ENCODE measurements around the gene OVOL3.

Gene OVOL3

DNA sequence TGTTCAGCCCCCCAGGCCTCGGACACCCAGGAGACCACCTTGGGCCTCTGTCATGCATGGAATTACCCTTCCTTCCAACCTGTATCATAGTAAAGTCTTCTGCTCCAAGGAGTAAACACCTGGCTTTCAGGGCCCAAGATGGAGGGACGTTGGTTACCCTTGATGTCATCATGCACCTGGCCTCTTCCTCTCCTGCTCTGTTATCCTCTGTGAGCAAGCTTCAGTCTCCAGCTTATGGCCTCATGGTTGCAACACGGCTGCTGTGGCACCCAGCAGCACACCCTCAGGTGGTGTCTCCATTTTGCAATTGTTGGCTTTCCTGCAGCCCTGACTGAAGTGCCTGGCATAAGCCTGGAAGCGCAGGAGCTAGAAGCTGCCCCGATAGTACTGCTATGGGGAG, 4.0 kb upstream of the OVOL3 start:
- Histone ChIP-seq H3K4me1 (ENCODE audit: control insufficient read depth, low read length) (peaks cover 8% of the 10 kb centered on the region; the same call in 1 of the 2 replicates), H3K9me2 (replicated peaks; ENCODE audit: control insufficient read depth, low read length) (no peaks in the 10 kb centered on the region)

DNA sequence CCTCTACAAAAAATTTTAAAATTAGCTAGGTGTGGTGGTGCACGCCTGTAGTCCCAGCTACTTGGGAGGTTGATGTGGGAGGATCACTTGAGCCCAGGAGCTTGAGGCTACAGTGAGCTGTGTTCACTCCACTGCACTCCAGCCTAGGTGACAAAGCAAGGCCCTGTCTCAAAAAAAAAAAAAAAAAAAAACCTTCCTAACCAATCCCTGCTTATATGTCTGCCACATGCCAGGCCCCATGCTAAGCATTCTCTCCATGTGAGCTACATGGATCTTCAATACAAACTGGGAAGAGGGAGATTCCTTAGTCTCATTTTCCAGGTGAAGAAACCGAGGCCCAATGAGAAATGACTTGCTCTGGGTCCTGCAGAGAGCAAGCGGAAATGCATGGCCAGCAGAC, 2.3 kb upstream of the OVOL3 start:
- Histone ChIP-seq H3K9me2 (replicated peaks; ENCODE audit: control insufficient read depth, low read length) (no peaks in the 10 kb centered on the region), H3F3A (ENCODE audit: control insufficient read depth, insufficient read depth) (no peaks in the 10 kb centered on the region), H4K20me1 (ENCODE audit: control insufficient read depth, insufficient read depth, low read depth, low read length) (no peaks in the 10 kb centered on the region), H3K79me2 (ENCODE audit: control insufficient read depth, low read length) (peaks cover 9% of the 10 kb centered on the region), H3K27ac (ENCODE audit: low read depth, low read length) (no peak overlapping the region), H3K36me3 (ENCODE audit: control insufficient read depth, low read length) (peaks cover 48% of the 10 kb centered on the region), H3K4me3 (ENCODE audit: low read length) (no peak overlapping the region), H3K4me1 (ENCODE audit: control insufficient read depth, low read length) (peaks cover 13% of the 10 kb centered on the region), H3K4me2 (ENCODE audit: low read length) (no peak overlapping the region), H3K9me3 (ENCODE audit: control insufficient read depth, insufficient read depth, low read length) (no peaks in the 10 kb centered on the region), H3K27me3 (ENCODE audit: control insufficient read depth, low read length) (no peaks in the 10 kb centered on the region)
- no peak for TF ChIP-seq EZH2phosphoT487 (IDR thresholded peaks at IDR 0.05; ENCODE audit: borderline replicate concordance, low read length)
- TF ChIP-seq, protein P1, sequence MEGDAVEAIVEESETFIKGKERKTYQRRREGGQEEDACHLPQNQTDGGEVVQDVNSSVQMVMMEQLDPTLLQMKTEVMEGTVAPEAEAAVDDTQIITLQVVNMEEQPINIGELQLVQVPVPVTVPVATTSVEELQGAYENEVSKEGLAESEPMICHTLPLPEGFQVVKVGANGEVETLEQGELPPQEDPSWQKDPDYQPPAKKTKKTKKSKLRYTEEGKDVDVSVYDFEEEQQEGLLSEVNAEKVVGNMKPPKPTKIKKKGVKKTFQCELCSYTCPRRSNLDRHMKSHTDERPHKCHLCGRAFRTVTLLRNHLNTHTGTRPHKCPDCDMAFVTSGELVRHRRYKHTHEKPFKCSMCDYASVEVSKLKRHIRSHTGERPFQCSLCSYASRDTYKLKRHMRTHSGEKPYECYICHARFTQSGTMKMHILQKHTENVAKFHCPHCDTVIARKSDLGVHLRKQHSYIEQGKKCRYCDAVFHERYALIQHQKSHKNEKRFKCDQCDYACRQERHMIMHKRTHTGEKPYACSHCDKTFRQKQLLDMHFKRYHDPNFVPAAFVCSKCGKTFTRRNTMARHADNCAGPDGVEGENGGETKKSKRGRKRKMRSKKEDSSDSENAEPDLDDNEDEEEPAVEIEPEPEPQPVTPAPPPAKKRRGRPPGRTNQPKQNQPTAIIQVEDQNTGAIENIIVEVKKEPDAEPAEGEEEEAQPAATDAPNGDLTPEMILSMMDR (IDR thresholded peaks at IDR 0.05; ENCODE audit: low read depth, low read length, poor library complexity, severe bottlenecking): no peak

More for the DNA sequence above, 4.0 kb upstream of the OVOL3 start:
- Histone ChIP-seq H3K79me2 (ENCODE audit: control insufficient read depth, low read length) (no peaks in the 10 kb centered on the region), H3K4me2 (ENCODE audit: low read length) (no peak overlapping the region), H3K4me3 (ENCODE audit: low read length) (no peak overlapping the region), H4K20me1 (ENCODE audit: control insufficient read depth, insufficient read depth, low read depth, low read length) (no peaks in the 10 kb centered on the region), H3K27ac (ENCODE audit: low read depth, low read length) (no peak overlapping the region), H3K9me3 (ENCODE audit: control insufficient read depth, insufficient read depth, low read length) (no peaks in the 10 kb centered on the region), H3F3A (ENCODE audit: control insufficient read depth, insufficient read depth) (no peaks in the 10 kb centered on the region), H3K36me3 (ENCODE audit: control insufficient read depth, low read length) (peaks cover 49% of the 10 kb centered on the region), H3K27me3 (ENCODE audit: control insufficient read depth, low read length) (no peaks in the 10 kb centered on the region)
- no peak for TF ChIP-seq EZH2phosphoT487 (IDR thresholded peaks at IDR 0.05; ENCODE audit: borderline replicate concordance, low read length)
- TF ChIP-seq, protein P1 (IDR thresholded peaks at IDR 0.05; ENCODE audit: low read depth, low read length, poor library complexity, severe bottlenecking): no peak

DNA sequence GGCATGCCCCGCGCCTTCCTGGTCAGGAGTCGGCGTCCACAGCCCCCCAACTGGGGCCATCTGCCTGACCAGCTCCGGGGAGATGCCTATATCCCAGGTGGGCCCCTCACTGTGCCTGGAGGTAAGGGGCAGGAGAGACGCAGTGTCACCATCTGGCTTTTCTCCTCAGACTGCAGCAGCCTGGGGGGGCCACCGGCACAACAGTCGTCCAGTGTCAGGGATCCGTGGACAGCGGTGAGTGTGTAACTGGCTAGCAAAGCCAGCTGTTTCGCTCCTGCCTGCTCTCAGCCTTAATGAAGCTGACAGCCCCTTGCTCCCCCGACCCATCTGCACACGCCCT, 227 bp downstream of the OVOL3 start:
- peaks cover 40% of the 10 kb centered on the region for H3K36me3 ChIP-seq (ENCODE audit: control insufficient read depth, low read length)
- H3K27me3 ChIP-seq (ENCODE audit: control insufficient read depth, low read length): no peaks in the 10 kb centered on the region
- no peak overlapping the region for H3K4me2 ChIP-seq (ENCODE audit: low read length)
- no peaks in the 10 kb centered on the region for H3F3A ChIP-seq (ENCODE audit: control insufficient read depth, insufficient read depth)
- H3K4me1 ChIP-seq (ENCODE audit: control insufficient read depth, low read length): peaks cover 20% of the 10 kb centered on the region
- peaks cover 2% of the 10 kb centered on the region; the same call in 1 of the 2 replicates for H4K20me1 ChIP-seq (ENCODE audit: control insufficient read depth, insufficient read depth, low read depth, low read length)
- TF ChIP-seq, protein P1 (IDR thresholded peaks at IDR 0.05; ENCODE audit: low read depth, low read length, poor library complexity, severe bottlenecking): no peak
- TF ChIP-seq EZH2phosphoT487 (IDR thresholded peaks at IDR 0.05; ENCODE audit: borderline replicate concordance, low read length): no peak
- no peaks in the 10 kb centered on the region for H3K9me3 ChIP-seq (ENCODE audit: control insufficient read depth, insufficient read depth, low read length)
- no peak overlapping the region for H3K4me3 ChIP-seq (ENCODE audit: low read length)
- no peaks in the 10 kb centered on the region for H3K9me2 ChIP-seq (replicated peaks; ENCODE audit: control insufficient read depth, low read length)
- H3K79me2 ChIP-seq (ENCODE audit: control insufficient read depth, low read length): peaks cover 24% of the 10 kb centered on the region
- H3K27ac ChIP-seq (ENCODE audit: low read depth, low read length): no peak overlapping the region
